T-helper 1 cell treated with Interleukin-12 subunit alpha and Interleukin-12 subunit beta and Interleukin-4 antibody, amounts not matched to agents 30 μg/mL and 1 μg/mL, for 36 hours (primary cell): Measurements from ENCODE around the gene GPR162.

Source experiments
- H3K27ac Mint-ChIP-seq: one replicate; pipeline ENCODE4 v1.8.0; 2021; ENCODE audit warnings: mild to moderate bottlenecking, mixed read lengths
- H3K27me3 Mint-ChIP-seq: one replicate; pipeline ENCODE4 v1.8.0; 2021; ENCODE audit warnings: low read depth, mixed read lengths
- H3K36me3 Mint-ChIP-seq: one replicate; pipeline ENCODE4 v1.8.0; 2021; ENCODE audit warnings: low read depth, mixed read lengths
- H3K4me1 Mint-ChIP-seq: one replicate; pipeline ENCODE4 v1.8.0; 2021; ENCODE audit warnings: low read depth, mixed read lengths
- H3K4me3 Mint-ChIP-seq: one replicate; pipeline ENCODE4 v1.8.0; 2021; ENCODE audit warnings: mild to moderate bottlenecking, moderate library complexity, mixed read lengths
- H3K9me3 Mint-ChIP-seq: one replicate; pipeline ENCODE4 v1.8.0; 2021; ENCODE audit warnings: mixed read lengths

The GPR162 gene

GRCh38 chr12:6821591-6822425, at the start of gene GPR162:
TSS of gene GPR162 (plus strand) at chr12:6821821. CDS start at chr12:6823899, 2,078 bp downstream.
- Mint-ChIP-seq H3K9me3 (no peaks in the 10 kb centered on the region), H3K4me3 (peak within 1 kb of the TSS; percentile 61), H3K27me3 (peaks cover 42% of the 10 kb centered on the region), H3K36me3 (peaks cover 26% of the 10 kb centered on the region), H3K27ac (peak within 1 kb of the TSS; percentile 55), H3K4me1 (peaks cover 17% of the 10 kb centered on the region)

DNA sequence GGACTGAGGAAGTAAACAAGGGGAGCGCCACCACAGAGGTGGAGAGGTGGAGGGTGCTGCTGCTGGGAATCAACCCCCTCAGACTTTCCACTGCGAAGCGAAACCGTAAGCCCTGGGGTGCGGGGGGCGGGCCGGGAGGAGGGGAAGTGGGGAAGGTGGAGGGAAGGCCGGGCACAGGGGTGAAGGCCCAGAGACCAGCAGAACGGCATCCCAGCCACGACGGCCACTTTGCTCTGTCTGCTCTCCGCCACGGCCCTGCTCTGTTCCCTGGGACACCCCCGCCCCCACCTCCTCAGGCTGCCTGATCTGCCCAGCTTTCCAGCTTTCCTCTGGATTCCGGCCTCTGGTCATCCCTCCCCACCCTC, 49.3 kb upstream of the GPR162 start, which contains the start of gene LAG3:
Gene LAG3 (plus strand): TSS at position 190 of the 365 bp plus-strand sequence. CDS start 333 bp downstream, outside the sequence.
- peaks cover 60% of the 10 kb centered on the region for H3K4me1 Mint-ChIP-seq
- no peaks in the 10 kb centered on the region for H3K27me3 Mint-ChIP-seq
- H3K4me3 Mint-ChIP-seq, result peak within 1 kb of the TSS; percentile 81
- H3K27ac Mint-ChIP-seq, result peak within 1 kb of the TSS; percentile 84
- peaks cover 20% of the 10 kb centered on the region for H3K36me3 Mint-ChIP-seq
- H3K9me3 Mint-ChIP-seq, result no peaks in the 10 kb centered on the region

- Mint-ChIP-seq H3K27me3 (no peaks in the 10 kb centered on the region), H3K36me3 (peaks cover 20% of the 10 kb centered on the region)
Measured at GRCh38 chr12:6772726-6773589, 48.7 kb upstream of the GPR162 start.

DNA sequence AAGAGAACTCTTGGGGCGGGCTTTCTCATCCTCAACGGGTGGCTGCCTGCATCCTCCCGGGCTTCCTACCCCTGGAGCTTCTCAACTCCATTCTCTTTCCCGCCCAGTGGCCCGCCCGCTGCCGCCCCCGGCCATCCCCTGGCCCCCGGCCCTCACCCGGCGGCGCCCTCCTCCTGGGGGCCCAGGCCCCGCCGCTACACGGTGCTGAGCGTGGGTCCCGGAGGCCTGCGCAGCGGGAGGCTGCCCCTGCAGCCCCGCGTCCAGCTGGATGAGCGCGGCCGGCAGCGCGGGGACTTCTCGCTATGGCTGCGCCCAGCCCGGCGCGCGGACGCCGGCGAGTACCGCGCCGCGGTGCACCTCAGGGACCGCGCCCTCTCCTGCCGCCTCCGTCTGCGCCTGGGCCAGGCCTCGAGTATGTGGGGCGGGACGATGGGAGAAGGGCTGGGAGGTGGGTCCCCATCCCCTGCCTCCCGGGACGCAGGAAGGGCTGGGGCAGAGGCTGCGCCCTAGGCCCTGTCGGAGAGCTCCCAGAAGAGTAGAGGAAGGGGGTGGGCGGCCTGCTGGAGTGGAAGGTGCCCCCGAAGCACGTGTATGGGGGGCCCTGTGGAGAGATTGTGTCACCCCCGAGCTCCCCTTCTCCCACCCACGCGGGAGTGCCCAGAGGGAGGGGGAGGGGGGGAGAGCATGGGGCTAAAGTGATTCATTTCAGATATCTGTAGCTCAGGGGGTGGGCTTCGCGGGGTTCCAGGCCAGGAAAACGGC, 47.9 kb upstream of the GPR162 start:
- Mint-ChIP-seq H3K9me3 (no peaks in the 10 kb centered on the region), H3K4me1 (peaks cover 58% of the 10 kb centered on the region)

More at GRCh38 chr12:6772726-6773589, 48.7 kb upstream of the GPR162 start:
- H3K4me3 Mint-ChIP-seq, result peak overlapping the region; percentile 81
- no peaks in the 10 kb centered on the region for H3K9me3 Mint-ChIP-seq
- peaks cover 57% of the 10 kb centered on the region for H3K4me1 Mint-ChIP-seq
- H3K27ac Mint-ChIP-seq, result peak overlapping the region; percentile 62

GRCh38 chr12:6774499-6775062, 47.0 kb upstream of the GPR162 start:
- Mint-ChIP-seq H3K27me3 (no peaks in the 10 kb centered on the region), H3K9me3 (no peaks in the 10 kb centered on the region), H3K36me3 (peaks cover 25% of the 10 kb centered on the region), H3K4me3 (peak overlapping the region; percentile 78), H3K27ac (peak overlapping the region; percentile 83), H3K4me1 (peaks cover 60% of the 10 kb centered on the region)

More for the DNA sequence above, 47.9 kb upstream of the GPR162 start:
- Mint-ChIP-seq H3K27ac (peak overlapping the region; percentile 69), H3K36me3 (peaks cover 25% of the 10 kb centered on the region), H3K4me3 (peak overlapping the region; percentile 81), H3K27me3 (no peaks in the 10 kb centered on the region)

GRCh38 chr12:6775185-6776174, 46.1 kb upstream of the GPR162 start:
- Mint-ChIP-seq H3K4me3 (peak overlapping the region; percentile 78), H3K36me3 (peaks cover 25% of the 10 kb centered on the region), H3K27ac (peak overlapping the region; percentile 83), H3K9me3 (no peaks in the 10 kb centered on the region), H3K4me1 (peaks cover 62% of the 10 kb centered on the region), H3K27me3 (no peaks in the 10 kb centered on the region)

GRCh38 chr12:6777386-6777785, 44.2 kb upstream of the GPR162 start:
- Mint-ChIP-seq H3K4me1 (peaks cover 56% of the 10 kb centered on the region), H3K4me3 (no peak overlapping the region), H3K9me3 (no peaks in the 10 kb centered on the region), H3K27ac (no peak overlapping the region), H3K36me3 (peaks cover 22% of the 10 kb centered on the region), H3K27me3 (no peaks in the 10 kb centered on the region)

DNA sequence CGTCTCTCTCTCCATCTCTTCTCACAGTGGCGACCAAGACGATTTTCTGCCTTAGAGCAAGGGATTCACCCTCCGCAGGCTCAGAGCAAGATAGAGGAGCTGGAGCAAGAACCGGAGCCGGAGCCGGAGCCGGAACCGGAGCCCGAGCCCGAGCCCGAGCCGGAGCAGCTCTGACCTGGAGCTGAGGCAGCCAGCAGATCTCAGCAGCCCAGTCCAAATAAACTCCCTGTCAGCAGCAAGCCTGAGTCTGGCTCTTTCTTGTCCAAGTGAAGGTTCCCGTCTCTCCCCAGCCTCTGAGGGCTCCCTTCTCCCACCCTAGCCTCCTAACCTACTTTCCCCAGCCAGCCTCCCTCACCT, 43.4 kb upstream of the GPR162 start:
- no peaks in the 10 kb centered on the region for H3K9me3 Mint-ChIP-seq
- H3K27ac Mint-ChIP-seq, result peak overlapping the region; percentile 60
- H3K4me1 Mint-ChIP-seq, result peaks cover 56% of the 10 kb centered on the region
- H3K36me3 Mint-ChIP-seq, result peaks cover 22% of the 10 kb centered on the region
- no peaks in the 10 kb centered on the region for H3K27me3 Mint-ChIP-seq
- H3K4me3 Mint-ChIP-seq, result peak overlapping the region; percentile 81

GRCh38 chr12:6778574-6779550, 42.8 kb upstream of the GPR162 start:
- Mint-ChIP-seq H3K4me1 (peaks cover 59% of the 10 kb centered on the region), H3K27ac (peak overlapping the region; percentile 60), H3K36me3 (peaks cover 22% of the 10 kb centered on the region), H3K4me3 (peak overlapping the region; percentile 81), H3K27me3 (no peaks in the 10 kb centered on the region), H3K9me3 (no peaks in the 10 kb centered on the region)

DNA sequence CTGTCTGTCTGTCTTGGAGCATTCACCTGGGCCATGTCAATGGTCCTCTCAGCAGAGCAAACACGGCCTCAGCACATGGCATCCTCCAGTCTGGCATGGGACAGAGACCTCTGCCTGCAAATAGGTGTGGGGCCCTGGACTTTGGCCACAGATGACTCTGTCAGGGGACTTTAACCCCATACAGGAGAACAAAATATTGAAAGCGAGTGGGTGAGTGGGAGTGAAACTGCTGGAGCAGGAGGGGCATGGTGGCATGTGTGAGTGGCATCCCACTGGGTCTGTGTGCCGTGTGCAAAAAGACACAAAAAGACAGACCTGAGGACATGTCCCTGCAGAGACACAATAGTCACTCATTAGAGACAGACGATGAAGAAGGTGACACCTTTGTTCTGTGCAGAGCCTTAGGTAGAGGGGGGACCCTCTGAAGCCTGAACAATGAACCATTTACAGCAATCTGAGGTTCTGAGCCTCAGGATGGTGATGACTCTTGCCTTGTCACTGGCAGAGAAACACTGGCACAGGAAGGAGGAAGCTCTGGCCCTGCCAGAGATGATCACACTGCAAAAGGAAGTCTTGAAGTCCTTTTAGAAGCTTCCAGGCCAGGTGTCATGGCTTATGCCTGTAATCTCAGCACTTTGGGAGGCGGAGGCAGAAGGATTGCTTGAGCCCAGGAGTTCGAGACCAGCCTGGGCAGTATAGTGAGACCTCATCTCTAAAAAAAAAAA, 41.8 kb upstream of the GPR162 start:
- peaks cover 60% of the 10 kb centered on the region for H3K4me1 Mint-ChIP-seq
- peak overlapping the region; percentile 54 for H3K4me3 Mint-ChIP-seq
- H3K27ac Mint-ChIP-seq, result peak overlapping the region; percentile 60
- H3K9me3 Mint-ChIP-seq, result no peaks in the 10 kb centered on the region
- H3K27me3 Mint-ChIP-seq, result no peaks in the 10 kb centered on the region
- H3K36me3 Mint-ChIP-seq, result peaks cover 18% of the 10 kb centered on the region

DNA sequence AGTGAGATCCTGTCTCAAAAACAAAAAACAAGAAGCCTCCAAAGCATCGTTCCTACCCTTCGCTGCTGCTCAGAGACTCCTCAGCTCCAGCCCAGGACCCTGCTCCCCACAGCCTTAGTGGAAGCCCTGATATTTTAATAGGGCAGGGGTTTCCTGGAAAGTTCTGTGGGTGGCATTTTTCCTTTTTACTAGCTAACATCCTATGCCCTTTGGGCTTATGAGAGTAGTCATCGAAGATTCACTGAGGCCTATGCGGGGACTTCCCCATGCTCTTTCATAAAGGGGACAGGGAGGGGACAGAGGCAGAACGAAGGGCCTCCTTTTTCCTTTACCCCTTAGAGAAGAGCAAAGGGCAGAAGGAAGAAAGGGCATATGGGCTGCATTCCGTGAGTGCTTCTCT, 41.0 kb upstream of the GPR162 start:
- Mint-ChIP-seq H3K36me3 (peaks cover 11% of the 10 kb centered on the region), H3K27me3 (no peaks in the 10 kb centered on the region), H3K27ac (peak overlapping the region; percentile 82), H3K4me1 (peaks cover 54% of the 10 kb centered on the region), H3K9me3 (no peaks in the 10 kb centered on the region), H3K4me3 (no peak overlapping the region)

GRCh38 chr12:6782119-6782518, 39.5 kb upstream of the GPR162 start:
- Mint-ChIP-seq H3K4me1 (peaks cover 57% of the 10 kb centered on the region), H3K36me3 (peaks cover 7% of the 10 kb centered on the region), H3K27me3 (no peaks in the 10 kb centered on the region), H3K4me3 (no peak overlapping the region), H3K9me3 (no peaks in the 10 kb centered on the region), H3K27ac (peak overlapping the region; percentile 20)
